ENCODE measurements around the gene SCUBE1. TPM values are rescaled to one million over a fixed set of nuclear protein-coding genes. Genes with fewer than 3 reads are reported as not detected.

The SCUBE1 gene
- total RNA-seq, 1 donor from 2014 or later, result 42.8 TPM

DNA sequence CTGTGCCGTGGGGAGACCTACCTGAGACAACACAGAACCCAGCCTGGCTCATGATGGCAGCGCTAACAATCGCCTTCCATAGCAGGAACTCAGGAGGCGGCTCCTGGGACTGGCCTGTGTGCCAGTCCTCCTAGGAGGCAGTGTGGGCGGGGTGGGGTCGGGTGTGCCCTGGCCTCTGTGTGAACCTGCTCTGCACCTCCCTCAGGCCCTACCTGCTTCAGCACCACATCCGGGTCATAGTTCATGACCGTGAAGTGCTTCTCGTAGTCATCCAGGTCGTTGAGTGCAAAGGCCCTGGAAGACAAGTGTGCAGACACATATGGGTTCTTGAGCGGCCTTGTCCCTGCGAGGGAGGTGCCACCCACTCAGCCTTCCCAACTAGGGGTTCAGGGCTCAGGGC, 171.6 kb downstream of the SCUBE1 start:
- TF ChIP-seq CTCF (conservative IDR thresholded peaks at IDR 0.05), result no peak
- Mint-ChIP-seq H3K27ac (no peak overlapping the region), H3K4me3 (no peak overlapping the region), H3K9me3 (no peaks in the 10 kb centered on the region), H3K36me3 (no peaks in the 10 kb centered on the region), H3K4me1 (ENCODE audit: unreplicated experiment) (no peaks in the 10 kb centered on the region), H3K27me3 (no peaks in the 10 kb centered on the region)
- no peak for DNase-seq (ENCODE audit: extremely low spot score, unreplicated experiment)

- no peaks in the 10 kb centered on the region for H3K27me3 Mint-ChIP-seq
- H3K36me3 Mint-ChIP-seq, result no peaks in the 10 kb centered on the region
- no peak overlapping the region for H3K27ac Mint-ChIP-seq
Measured at GRCh38 chr22:43171019-43171491, 172.1 kb downstream of the SCUBE1 start.

DNA sequence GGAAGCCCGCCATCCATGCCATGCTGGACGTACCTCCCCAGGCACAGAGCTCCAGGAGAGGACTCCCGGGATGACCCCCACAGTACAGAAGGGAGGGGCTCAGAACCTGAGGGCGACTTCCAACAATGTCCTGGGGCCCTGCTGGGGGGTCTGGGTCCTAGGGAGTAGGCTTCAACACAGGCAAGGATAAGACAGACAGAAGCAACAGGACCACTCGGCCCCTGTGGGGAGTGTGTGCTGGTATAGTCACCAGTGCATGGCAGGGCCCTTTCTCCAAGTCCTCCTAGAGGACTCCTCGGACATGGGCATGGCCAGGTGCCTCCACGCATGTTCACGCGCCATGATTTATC, 173.1 kb downstream of the SCUBE1 start:
- no peak overlapping the region for H3K27ac Mint-ChIP-seq
- TF ChIP-seq CTCF (conservative IDR thresholded peaks at IDR 0.05), result no peak
- H3K36me3 Mint-ChIP-seq, result no peaks in the 10 kb centered on the region

More at GRCh38 chr22:43171019-43171491, 172.1 kb downstream of the SCUBE1 start:
- Mint-ChIP-seq H3K4me1 (ENCODE audit: unreplicated experiment) (no peaks in the 10 kb centered on the region), H3K4me3 (no peak overlapping the region), H3K9me3 (no peaks in the 10 kb centered on the region)
- no peak for TF ChIP-seq CTCF (conservative IDR thresholded peaks at IDR 0.05)
- no peak for DNase-seq (ENCODE audit: extremely low spot score, unreplicated experiment)

GRCh38 chr22:43169310-43170130, 173.7 kb downstream of the SCUBE1 start:
- Mint-ChIP-seq H3K9me3 (no peaks in the 10 kb centered on the region), H3K4me3 (no peak overlapping the region)

More for the DNA sequence above, 173.1 kb downstream of the SCUBE1 start:
- Mint-ChIP-seq H3K27me3 (no peaks in the 10 kb centered on the region), H3K4me1 (ENCODE audit: unreplicated experiment) (no peaks in the 10 kb centered on the region), H3K9me3 (no peaks in the 10 kb centered on the region), H3K4me3 (no peak overlapping the region)
- no peak for DNase-seq (ENCODE audit: extremely low spot score, unreplicated experiment)

DNA sequence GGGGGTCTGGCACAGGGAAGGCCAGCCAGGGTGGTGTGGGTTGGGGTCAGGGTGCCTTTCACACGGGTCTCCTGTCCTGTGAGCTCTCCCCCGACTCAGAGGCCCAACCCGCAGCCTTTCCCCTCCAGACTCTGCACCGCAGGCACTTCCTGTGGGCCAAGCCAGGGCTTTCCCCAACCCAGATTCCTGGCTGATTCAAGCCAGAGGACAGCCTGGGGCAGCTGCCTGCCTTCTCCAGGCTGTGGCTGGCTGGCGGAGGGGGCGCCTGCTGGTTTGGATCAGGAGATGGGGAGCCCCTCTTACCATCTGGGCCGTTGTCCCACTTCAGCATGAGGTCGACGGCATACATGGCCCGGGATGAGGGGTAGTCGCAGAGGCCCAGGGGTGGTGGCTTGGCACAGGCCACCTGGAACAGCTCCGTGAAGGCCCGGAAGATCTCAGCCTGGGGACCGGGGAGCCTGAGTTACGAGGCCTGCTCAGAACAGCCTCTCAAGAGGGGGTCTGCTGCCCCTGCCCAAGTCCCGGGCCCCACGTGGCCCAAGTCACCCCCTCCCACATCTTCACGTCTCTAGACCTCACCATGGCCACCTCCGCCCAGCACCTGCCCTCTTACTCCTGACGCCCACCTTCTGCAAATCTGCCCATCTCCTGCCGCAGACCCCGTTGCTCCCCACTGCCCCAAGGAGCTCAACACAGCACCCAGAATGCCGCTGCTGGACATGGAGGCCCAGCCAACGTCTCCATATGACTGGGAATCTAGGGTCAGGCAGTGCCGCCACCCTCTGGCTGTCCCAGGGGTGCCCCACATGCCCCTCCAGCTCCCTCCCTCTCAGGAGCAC, 174.5 kb downstream of the SCUBE1 start:
- DNase-seq (ENCODE audit: extremely low spot score, unreplicated experiment), result no peak
- no peak for TF ChIP-seq CTCF (conservative IDR thresholded peaks at IDR 0.05)
- H3K4me1 Mint-ChIP-seq (ENCODE audit: unreplicated experiment), result no peaks in the 10 kb centered on the region
- H3K36me3 Mint-ChIP-seq, result no peaks in the 10 kb centered on the region
- H3K27me3 Mint-ChIP-seq, result peaks cover 4% of the 10 kb centered on the region
- H3K4me3 Mint-ChIP-seq, result no peak overlapping the region
- no peaks in the 10 kb centered on the region for H3K9me3 Mint-ChIP-seq
- H3K27ac Mint-ChIP-seq, result no peak overlapping the region

More at GRCh38 chr22:43169310-43170130, 173.7 kb downstream of the SCUBE1 start:
- Mint-ChIP-seq H3K36me3 (no peaks in the 10 kb centered on the region), H3K27ac (no peak overlapping the region), H3K4me1 (ENCODE audit: unreplicated experiment) (no peaks in the 10 kb centered on the region), H3K27me3 (no peaks in the 10 kb centered on the region)
- TF ChIP-seq CTCF (conservative IDR thresholded peaks at IDR 0.05), result no peak
- DNase-seq (ENCODE audit: extremely low spot score, unreplicated experiment), result no peak
